Activated T-helper 17 cell treated with anti-CD3 and anti-CD28 coated beads, Interleukin-2, amount 50 U/mL, for 72 hours (primary cell): ENCODE measurements around the gene TMBIM6. TPM values are rescaled to one million over a fixed set of nuclear protein-coding genes. Genes with fewer than 3 reads are reported as not detected.
A peak's percentile ranks its signal among the peaks of the same experiment; 100 is the strongest.

Source experiments
- ATAC-seq: fragments of 150-1000 bp; cut with Tn5 transposase; replicated peaks from 2 replicates; pipeline ENCODE4 v1.10.0; 2021; ENCODE audit warnings: mild to moderate bottlenecking, moderate library complexity
- H3K27ac Mint-ChIP-seq: one replicate; pipeline ENCODE4 v1.8.0; 2022; ENCODE audit warnings: mixed read lengths
- H3K27me3 Mint-ChIP-seq: one replicate; pipeline ENCODE4 v1.8.0; 2022; ENCODE audit warnings: mixed read lengths
- H3K36me3 Mint-ChIP-seq: one replicate; pipeline ENCODE4 v1.8.0; 2022; ENCODE audit warnings: low read depth, mild to moderate bottlenecking, mixed read lengths
- H3K4me1 Mint-ChIP-seq: one replicate; pipeline ENCODE4 v1.8.0; 2022; ENCODE audit warnings: mixed read lengths
- H3K4me3 Mint-ChIP-seq: one replicate; pipeline ENCODE4 v1.8.0; 2022; ENCODE audit warnings: mild to moderate bottlenecking, mixed read lengths
- H3K9me3 Mint-ChIP-seq: one replicate; pipeline ENCODE4 v1.8.0; 2022; ENCODE audit warnings: mixed read lengths
- total RNA-seq, 2 donors: library from RNA; stranded (reverse); gene quantifications; one replicate each; pipeline ENCODE4 v1.2.3, GENCODE V29; 2022

The TMBIM6 gene
- total RNA-seq, 2 donors from 2014 or later = 407 to 411 TPM

DNA sequence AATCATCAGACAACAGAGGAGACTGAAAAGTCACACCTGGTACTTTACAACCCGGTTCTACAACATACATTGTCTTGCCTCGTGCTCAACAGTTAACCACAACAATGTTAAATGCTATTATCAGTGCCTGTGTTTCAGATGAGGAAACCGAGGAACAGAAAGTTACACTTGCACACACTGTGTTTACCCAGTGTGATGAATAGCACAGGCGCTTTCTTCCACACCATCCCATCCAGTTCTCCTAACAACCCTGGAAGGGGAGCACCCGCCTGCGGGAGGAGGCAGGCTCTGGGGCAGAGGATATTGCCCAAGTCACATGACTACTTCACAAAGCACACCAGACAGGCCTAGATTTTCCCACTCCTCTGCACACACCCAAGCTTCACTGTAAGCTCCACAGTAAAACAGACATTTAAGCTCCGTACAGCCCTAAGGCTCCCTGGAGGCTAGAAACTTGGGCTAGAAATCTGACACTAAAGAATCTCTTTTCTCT is 65.0 kb downstream of the TMBIM6 start:
- H3K27me3 Mint-ChIP-seq = no peaks in the 10 kb centered on the region
- H3K27ac Mint-ChIP-seq = no peak overlapping the region
- H3K36me3 Mint-ChIP-seq = no peaks in the 10 kb centered on the region
- H3K4me1 Mint-ChIP-seq = no peaks in the 10 kb centered on the region
- no peak overlapping the region for H3K4me3 Mint-ChIP-seq
- no peak for ATAC-seq
- no peaks in the 10 kb centered on the region for H3K9me3 Mint-ChIP-seq

GRCh38 chr12:49806877-49807276 is 65.5 kb downstream of the TMBIM6 start:
- ATAC-seq = no peak
- no peaks in the 10 kb centered on the region for H3K27me3 Mint-ChIP-seq
- no peaks in the 10 kb centered on the region for H3K9me3 Mint-ChIP-seq
- H3K27ac Mint-ChIP-seq = no peak overlapping the region
- no peak overlapping the region for H3K4me3 Mint-ChIP-seq
- no peaks in the 10 kb centered on the region for H3K36me3 Mint-ChIP-seq
- peaks cover 3% of the 10 kb centered on the region for H3K4me1 Mint-ChIP-seq

GRCh38 chr12:49807991-49808580 is 66.7 kb downstream of the TMBIM6 start:
- no peaks in the 10 kb centered on the region for H3K27me3 Mint-ChIP-seq
- peaks cover 5% of the 10 kb centered on the region for H3K4me1 Mint-ChIP-seq
- H3K4me3 Mint-ChIP-seq = no peak overlapping the region
- no peak for ATAC-seq
- H3K9me3 Mint-ChIP-seq = no peaks in the 10 kb centered on the region
- H3K36me3 Mint-ChIP-seq = no peaks in the 10 kb centered on the region
- H3K27ac Mint-ChIP-seq = no peak overlapping the region

DNA sequence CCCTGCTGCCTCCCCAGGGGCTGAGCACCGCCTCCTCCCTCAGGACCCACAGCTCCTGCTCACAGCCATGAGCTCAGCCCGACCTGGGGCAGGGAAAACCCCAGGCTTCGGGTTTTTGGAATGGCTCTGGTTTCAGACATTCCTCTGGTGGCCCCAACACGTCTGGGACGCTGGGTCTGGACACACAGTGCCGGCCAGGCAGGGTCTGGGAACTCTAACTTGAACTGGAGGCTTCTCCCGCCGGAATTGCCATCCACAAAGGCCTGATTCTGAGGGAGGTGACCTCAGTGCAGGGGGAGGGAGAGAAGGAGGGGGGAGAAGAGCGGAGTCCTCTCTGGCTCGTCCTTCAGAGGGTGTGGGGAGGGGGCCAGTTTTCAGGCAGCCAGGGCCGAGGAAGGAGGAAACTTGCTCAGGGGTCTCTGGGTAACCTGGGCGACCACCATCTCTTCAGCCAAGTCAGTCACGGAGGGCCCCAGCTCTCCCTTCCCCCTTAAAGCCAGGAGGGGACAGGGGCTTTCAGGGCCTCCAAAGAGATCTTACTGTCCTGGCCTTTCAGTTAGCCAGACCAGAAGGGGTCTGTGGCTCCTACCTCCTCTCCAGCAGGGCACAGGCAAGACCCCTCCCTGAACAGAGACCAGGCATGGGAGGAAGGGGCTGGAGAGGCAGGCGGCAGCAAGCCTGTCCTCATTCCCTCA is 67.5 kb downstream of the TMBIM6 start:
- no peak for ATAC-seq
- H3K27me3 Mint-ChIP-seq = no peaks in the 10 kb centered on the region
- no peaks in the 10 kb centered on the region for H3K9me3 Mint-ChIP-seq
- no peak overlapping the region for H3K27ac Mint-ChIP-seq
- H3K4me3 Mint-ChIP-seq = no peak overlapping the region
- peaks cover 5% of the 10 kb centered on the region for H3K4me1 Mint-ChIP-seq
- no peaks in the 10 kb centered on the region for H3K36me3 Mint-ChIP-seq

DNA sequence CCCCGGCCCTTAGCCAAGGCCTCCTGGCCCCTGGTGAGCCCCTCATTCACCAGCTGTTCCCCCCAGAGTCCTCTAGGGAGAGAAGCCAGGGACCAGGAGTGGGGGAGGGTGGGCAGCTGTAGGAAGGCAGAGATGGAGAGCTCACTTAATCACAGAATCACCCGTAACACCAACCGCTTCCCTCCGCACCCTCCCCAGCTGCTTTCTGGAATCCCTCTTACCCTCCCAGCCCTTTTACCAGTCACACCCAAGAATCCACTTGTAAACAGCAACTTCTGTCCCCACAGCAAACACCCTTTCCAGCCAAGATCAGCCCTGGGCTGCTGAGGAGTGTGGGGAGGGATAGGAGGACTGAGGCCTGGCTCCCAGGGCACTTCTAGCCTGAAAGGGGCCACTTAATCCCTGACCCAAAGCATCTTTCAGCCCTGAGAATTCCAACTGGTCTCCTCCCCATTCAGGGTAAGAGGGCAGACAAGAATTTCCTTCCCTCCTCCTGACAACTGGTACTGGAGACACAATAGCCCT is 68.1 kb downstream of the TMBIM6 start:
- Mint-ChIP-seq H3K27ac (peak overlapping the region; percentile 28), H3K4me3 (no peak overlapping the region), H3K9me3 (no peaks in the 10 kb centered on the region), H3K4me1 (peaks cover 5% of the 10 kb centered on the region), H3K27me3 (no peaks in the 10 kb centered on the region), H3K36me3 (no peaks in the 10 kb centered on the region)
- no peak for ATAC-seq

GRCh38 chr12:49809906-49810389 is 68.6 kb downstream of the TMBIM6 start:
- Mint-ChIP-seq H3K4me1 (peaks cover 5% of the 10 kb centered on the region), H3K27ac (peak overlapping the region; percentile 28), H3K9me3 (no peaks in the 10 kb centered on the region), H3K36me3 (no peaks in the 10 kb centered on the region), H3K27me3 (no peaks in the 10 kb centered on the region), H3K4me3 (no peak overlapping the region)
- ATAC-seq = no peak

DNA sequence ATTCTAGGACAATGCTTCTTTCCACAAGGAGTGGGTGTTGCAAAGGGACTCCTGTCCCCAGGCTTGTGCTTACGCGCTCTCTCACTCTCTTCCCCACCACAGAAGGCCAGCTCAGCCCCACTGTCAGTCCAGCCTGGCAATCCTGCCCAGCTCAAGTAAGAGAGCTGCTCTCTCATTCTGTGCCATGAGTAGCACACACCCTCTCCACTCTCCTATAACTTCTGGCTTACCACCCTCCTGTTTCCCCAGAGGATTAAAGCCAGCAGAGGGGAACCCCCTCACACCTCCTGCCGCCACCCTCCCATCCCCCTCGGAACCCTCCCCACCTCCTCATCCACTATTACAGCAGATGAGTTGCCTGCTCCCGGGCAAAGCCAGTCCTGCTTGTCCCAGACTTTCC is 69.8 kb downstream of the TMBIM6 start:
- Mint-ChIP-seq H3K4me3 (no peak overlapping the region), H3K9me3 (no peaks in the 10 kb centered on the region), H3K36me3 (no peaks in the 10 kb centered on the region), H3K27ac (no peak overlapping the region), H3K4me1 (peaks cover 5% of the 10 kb centered on the region), H3K27me3 (no peaks in the 10 kb centered on the region)
- no peak for ATAC-seq

DNA sequence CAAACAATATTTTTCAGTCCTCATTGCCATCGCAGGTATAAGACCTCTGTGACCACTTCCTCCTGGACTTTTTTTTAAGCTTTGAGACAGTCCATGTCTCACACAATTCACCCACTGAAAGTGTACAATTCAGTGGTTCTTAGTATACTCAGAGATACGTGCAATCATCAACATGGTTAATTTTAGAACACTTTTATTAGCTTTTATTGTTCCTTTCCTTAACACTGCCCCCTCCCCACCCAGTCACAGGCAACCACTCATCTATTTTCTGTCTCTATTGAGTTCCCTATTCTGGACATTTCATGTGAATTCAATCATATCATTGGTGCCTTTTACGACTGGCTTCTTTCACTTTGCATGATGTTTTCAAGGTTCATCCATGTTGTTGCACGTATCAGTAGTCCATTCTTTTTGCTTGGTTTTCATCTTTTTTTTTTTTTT is 70.6 kb downstream of the TMBIM6 start:
- Mint-ChIP-seq H3K9me3 (no peaks in the 10 kb centered on the region), H3K4me3 (no peak overlapping the region), H3K36me3 (no peaks in the 10 kb centered on the region), H3K27ac (peak overlapping the region; percentile 50), H3K27me3 (no peaks in the 10 kb centered on the region), H3K4me1 (peaks cover 5% of the 10 kb centered on the region)
- ATAC-seq = no peak

DNA sequence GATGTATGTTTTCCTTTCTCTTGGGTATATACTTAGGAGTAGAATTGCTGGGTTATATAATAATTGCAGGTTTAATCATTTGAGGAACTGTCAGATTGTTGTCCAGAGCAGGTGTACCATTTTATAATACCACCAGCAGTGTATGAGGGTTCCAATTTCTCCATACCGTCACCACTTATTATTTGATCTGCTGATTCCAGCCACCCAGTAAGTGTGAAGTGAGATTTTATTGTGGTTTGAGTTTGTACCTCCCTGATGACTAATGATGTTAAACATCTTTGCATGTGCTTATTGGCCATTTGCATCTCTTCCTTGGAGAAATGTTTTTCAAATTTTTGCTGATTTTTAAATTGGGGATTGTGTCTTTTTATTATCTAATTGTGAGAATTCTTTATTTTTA is 71.8 kb downstream of the TMBIM6 start:
- H3K4me1 Mint-ChIP-seq = peaks cover 5% of the 10 kb centered on the region
- H3K4me3 Mint-ChIP-seq = no peak overlapping the region
- H3K27ac Mint-ChIP-seq = no peak overlapping the region
- no peak for ATAC-seq
- H3K36me3 Mint-ChIP-seq = no peaks in the 10 kb centered on the region
- H3K27me3 Mint-ChIP-seq = no peaks in the 10 kb centered on the region
- no peaks in the 10 kb centered on the region for H3K9me3 Mint-ChIP-seq

Other genes with a start within 250 kb of the TMBIM6 start
- gene KCNH3, start 202.5 kb upstream of the TMBIM6 start, total RNA-seq = 1 to 10 TPM; 1.1 to 1.3 TPM
- gene MCRS1, start 173.4 kb upstream of the TMBIM6 start, total RNA-seq = 10 to 100 TPM; 31.6 to 54.8 TPM
- gene FAM186B, start 135.9 kb upstream of the TMBIM6 start, total RNA-seq = under 1 TPM in 1 of 2 donors, not detected in 1; 0.11 TPM
- 1 to 10 TPM; 7.7 to 8.2 TPM for gene PRPF40B, start 118.0 kb upstream of the TMBIM6 start, total RNA-seq
- gene FMNL3, start 34.2 kb upstream of the TMBIM6 start, total RNA-seq = 10 to 100 TPM; 19.9 to 33.8 TPM
- 1 to 10 TPM; 1.2 to 2.4 TPM for gene NCKAP5L, start 86.9 kb downstream of the TMBIM6 start, total RNA-seq
- gene BCDIN3D, start 101.5 kb downstream of the TMBIM6 start, total RNA-seq = 1 to 10 TPM; 3.4 to 5.1 TPM
- gene FAIM2, start 162.3 kb downstream of the TMBIM6 start, total RNA-seq = 1 to 10 TPM in 1 of 2 donors, under 1 TPM in 1; 0.73 to 1.6 TPM
- gene AQP2, start 209.2 kb downstream of the TMBIM6 start, total RNA-seq = not detected
- gene AQP5, start 220.3 kb downstream of the TMBIM6 start, total RNA-seq = not detected
- not detected for gene AQP6, start 231.4 kb downstream of the TMBIM6 start, total RNA-seq